Skin of body (tissue), 3 donors: Measurements from ENCODE around the gene EML5. TPM values are rescaled to one million over a fixed set of nuclear protein-coding genes. Genes with fewer than 3 reads are reported as not detected.

ENCODE experiments used
- DNase-seq: peaks from one replicate; lab custom pipeline; 2025; lab: John Stamatoyannopoulos, UW
- small RNA-seq: library from RNA; depleted of rRNA; stranded (forward); fragments of <200 nt; gene quantifications from one replicate; pipeline ENCODE3, GENCODE V24; 2014; ENCODE audit warnings: low replicate concordance
- total RNA-seq: library from RNA; depleted of rRNA; stranded (reverse); fragments of >200 nt; gene quantifications from one replicate; pipeline ENCODE4 v1.2.3, GENCODE V29; 2014

EML5 gene
- total RNA-seq, 1 donor from 2014 or later, result 0.49 TPM

DNA sequence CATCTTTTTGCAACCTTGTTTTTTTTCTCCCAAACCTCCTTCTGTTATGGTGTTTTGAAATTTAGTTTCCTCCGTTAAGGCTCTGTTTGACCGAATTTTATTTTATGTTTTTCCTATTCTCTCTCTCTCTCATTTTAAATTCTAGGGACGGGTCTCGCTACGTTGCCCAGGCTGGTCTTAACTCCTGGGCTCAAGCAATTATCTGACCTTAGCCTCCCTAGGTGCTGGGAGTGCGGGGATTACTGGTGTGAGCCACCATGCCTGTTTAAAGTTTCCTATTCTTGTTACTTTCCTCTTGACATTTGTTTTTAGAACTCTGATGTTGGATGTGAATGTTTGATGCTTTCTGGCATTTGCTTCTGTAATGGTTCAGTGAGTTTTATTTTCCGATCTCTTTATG, 228.9 kb downstream of the EML5 start:
- DNase-seq, result no peak

DNA sequence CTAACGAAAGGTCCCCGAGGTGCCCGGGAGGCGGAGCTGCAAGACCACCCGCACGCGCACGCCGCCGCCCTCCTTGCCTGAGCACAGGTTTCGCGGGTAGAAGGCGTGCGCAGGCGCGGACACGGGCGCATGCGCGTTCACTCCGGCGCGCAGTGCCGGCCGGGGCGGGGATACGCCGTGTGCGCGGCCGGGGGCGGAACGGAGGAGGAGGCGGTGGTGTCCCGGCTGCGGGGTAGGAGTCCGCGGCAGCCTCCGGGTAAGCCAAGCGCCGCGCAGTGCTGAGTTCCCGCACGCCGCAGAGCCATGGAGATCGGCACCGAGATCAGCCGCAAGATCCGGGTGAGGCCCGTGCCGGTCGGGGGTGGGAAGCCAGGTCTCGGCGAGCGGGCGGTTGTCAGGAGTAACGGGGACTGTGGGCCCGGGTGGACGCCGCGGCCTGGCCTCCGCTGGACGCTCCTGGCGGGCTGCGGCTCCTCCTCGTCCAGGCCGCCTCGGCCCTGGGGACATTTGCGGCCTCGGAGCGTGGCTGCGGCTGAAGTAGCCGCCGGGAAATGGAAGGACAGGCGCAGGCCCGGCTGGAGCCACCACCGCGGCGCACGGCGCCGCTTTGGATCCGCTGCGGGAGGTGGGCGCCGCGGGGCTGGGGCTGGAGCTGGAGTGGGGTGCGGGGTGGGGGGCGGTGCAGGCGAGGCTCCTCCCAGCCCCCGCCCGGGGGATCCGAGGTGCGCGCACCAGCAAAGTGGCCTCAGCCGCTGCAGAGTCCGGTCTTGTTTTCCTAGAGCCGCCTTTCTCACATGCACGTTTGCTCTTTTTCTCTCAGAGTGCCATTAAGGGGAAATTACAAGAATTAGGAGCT, 229.7 kb downstream of the EML5 start, which contains the start of gene ZC3H14:
Gene ZC3H14, plus strand, starts transcription at position 207 of the 856 bp plus-strand sequence. Its CDS starts 97 bp downstream, at position 304.
- DNase-seq, result peak; percentile 82

DNA sequence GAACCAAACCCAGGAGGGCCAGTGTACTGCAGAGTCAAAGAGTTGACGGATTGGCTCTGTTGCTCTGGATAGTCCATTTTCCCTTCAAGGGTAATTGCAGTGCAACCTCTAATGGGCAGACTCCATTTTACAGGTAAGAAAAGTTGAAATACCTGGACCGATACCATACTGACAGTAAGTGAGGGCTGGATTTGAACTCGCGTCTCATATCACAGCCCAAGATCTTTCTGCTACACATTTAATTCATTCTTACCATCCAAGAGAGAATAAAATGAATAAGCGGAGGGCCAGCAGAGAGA, 230.3 kb downstream of the EML5 start:
- DNase-seq, result no peak

Small RNA genes lying within 50 kb of the gene (small RNA-seq; reads per million reads assigned to genes)
- gene RF00019 (not detected), gene RNU4-92P (not detected)

Other genes with a start within 250 kb of the EML5 start
- 13.8 TPM for gene PTPN21, start 237.9 kb downstream of the EML5 start, total RNA-seq
- gene ZC3H14, start 229.9 kb downstream of the EML5 start, total RNA-seq, result 46.5 TPM
- gene TTC8, start 31.7 kb upstream of the EML5 start, total RNA-seq, result 12.8 TPM